GM23338 (cell line): ENCODE measurements around the gene TARBP1. TPM values are rescaled to one million over a fixed set of nuclear protein-coding genes. Genes with fewer than 3 reads are reported as not detected.

Experiments used
- ATAC-seq: fragments of 200-7000 bp; cut with Tn5 transposase; 3 replicates; pipeline ENCODE4 v1.9.1; 2020
- DNase-seq: peaks from one replicate; pipeline ENCODE4 v3.0.0-alpha.2; 2015; ENCODE audit warnings: low spot score
- H2AFZ ChIP-seq: fragments of 200-600 bp; sonication (generic); 2 replicates; pipeline ENCODE4 v1.8.0; 2016; ENCODE audit warnings: antibody characterized with exemption, mild to moderate bottlenecking, moderate library complexity
- H3F3A ChIP-seq: fragments of 200-600 bp; sonication (generic); replicated peaks from 2 replicates; pipeline ENCODE4 v1.8.0; 2017; ENCODE audit warnings: antibody characterized with exemption, mixed run types, low read depth
- H3K27ac ChIP-seq: fragments of 200-600 bp; sonication (generic); 2 replicates; pipeline ENCODE4 v1.6.1; 2016; ENCODE audit warnings: low read depth
- H3K27me3 ChIP-seq: fragments of 200-600 bp; sonication (generic); 2 replicates; pipeline ENCODE4 v1.8.0; 2016; ENCODE audit warnings: mild to moderate bottlenecking, mixed run types, moderate library complexity; ENCODE audit not compliant: insufficient read depth
- H3K36me3 ChIP-seq: fragments of 200-600 bp; sonication (generic); 2 replicates; pipeline ENCODE4 v1.8.0; 2016; ENCODE audit warnings: mild to moderate bottlenecking; ENCODE audit not compliant: insufficient read depth
- H3K4me1 ChIP-seq: fragments of 200-600 bp; sonication (generic); 2 replicates; pipeline ENCODE4 v1.8.0; 2016; ENCODE audit warnings: mild to moderate bottlenecking, moderate library complexity; ENCODE audit not compliant: insufficient read depth
- H3K4me2 ChIP-seq: fragments of 200-600 bp; sonication (generic); 2 replicates; pipeline ENCODE4 v1.7.1; 2017; ENCODE audit warnings: mixed run types
- H3K4me3 ChIP-seq: fragments of 200-600 bp; sonication (generic); 2 replicates; pipeline ENCODE4 v1.6.1; 2016; ENCODE audit warnings: mixed run types
- H3K79me2 ChIP-seq: fragments of 200-600 bp; sonication (generic); replicated peaks from 2 replicates; pipeline ENCODE4 v1.8.0; 2017; ENCODE audit warnings: mild to moderate bottlenecking; ENCODE audit not compliant: insufficient read depth
- H3K9me2 ChIP-seq: fragments of 200-600 bp; sonication (generic); 2 replicates; pipeline ENCODE4 v1.8.0; 2017; ENCODE audit not compliant: insufficient read depth
- H4K20me1 ChIP-seq: fragments of 200-600 bp; sonication (generic); replicated peaks from 2 replicates; pipeline ENCODE4 v1.8.0; 2017; ENCODE audit warnings: mild to moderate bottlenecking; ENCODE audit not compliant: insufficient read depth
- H3K27ac Mint-ChIP-seq: 2 replicates; pipeline ENCODE4 v1.8.0; 2020; ENCODE audit warnings: inconsistent platforms, mild to moderate bottlenecking, moderate library complexity, mixed read lengths
- H3K27me3 Mint-ChIP-seq: 3 replicates; pipeline ENCODE4 v1.8.0; 2022; ENCODE audit warnings: low read depth, mild to moderate bottlenecking, moderate library complexity, mixed read lengths, inconsistent platforms; ENCODE audit not compliant: insufficient read depth, poor library complexity
- H3K36me3 Mint-ChIP-seq: 3 replicates; pipeline ENCODE4 v1.8.0; 2021; ENCODE audit warnings: low read depth, mild to moderate bottlenecking, inconsistent platforms, moderate library complexity, mixed read lengths
- H3K4me1 Mint-ChIP-seq: 3 replicates; pipeline ENCODE4 v1.8.0; 2020; ENCODE audit warnings: mild to moderate bottlenecking, inconsistent platforms, mixed read lengths
- H3K4me3 Mint-ChIP-seq: 3 replicates; pipeline ENCODE4 v1.8.0; 2021; ENCODE audit warnings: moderate library complexity, mild to moderate bottlenecking, inconsistent platforms, mixed read lengths
- H3K9me3 Mint-ChIP-seq: 3 replicates; pipeline ENCODE4 v1.8.0; 2020; ENCODE audit warnings: moderate library complexity, mild to moderate bottlenecking, inconsistent platforms, mixed read lengths
- CREB1 ChIP-seq: fragments of 250-450 bp; sonication (Bioruptor Pico); IDR thresholded peaks from 2 replicates; pipeline ENCODE4 v1.5.0; 2020; ENCODE audit warnings: low read depth, mild to moderate bottlenecking, moderate library complexity
- ETS1 ChIP-seq: IDR thresholded peaks from 2 replicates; pipeline ENCODE4 v1.6.1; 2016; ENCODE audit warnings: antibody characterized with exemption
- EZH2 ChIP-seq: fragments of 200-600 bp; sonication (generic); IDR thresholded peaks from one replicate; pipeline ENCODE4 v1.8.0; 2017; ENCODE audit warnings: antibody characterized with exemption, mild to moderate bottlenecking, low read depth; ENCODE audit not compliant: unreplicated experiment
- EZH2phosphoT487 ChIP-seq: fragments of 200-600 bp; sonication (generic); IDR thresholded peaks from one replicate; pipeline ENCODE4 v1.8.1; 2018; ENCODE audit warnings: antibody characterized with exemption; ENCODE audit not compliant: unreplicated experiment
- JUNB ChIP-seq: IDR thresholded peaks from one replicate; pipeline ENCODE4 v1.6.1; 2016; ENCODE audit warnings: antibody characterized with exemption; ENCODE audit not compliant: unreplicated experiment
- NANOG ChIP-seq: IDR thresholded peaks from 2 replicates; pipeline ENCODE4 v1.6.1; 2016; ENCODE audit warnings: antibody characterized with exemption, borderline replicate concordance
- POLR2AphosphoS5 ChIP-seq: IDR thresholded peaks from 2 replicates; pipeline ENCODE4 v1.6.1; 2016; ENCODE audit warnings: antibody characterized with exemption, low read depth
- STAT1 ChIP-seq: IDR thresholded peaks from one replicate; pipeline ENCODE4 v1.6.1; 2016; ENCODE audit warnings: antibody characterized with exemption; ENCODE audit not compliant: unreplicated experiment
- ZNF114 ChIP-seq: fragments of 250-450 bp; sonication (Bioruptor Pico); IDR thresholded peaks from 2 replicates; pipeline ENCODE4 v1.5.0; 2020; ENCODE audit warnings: mild to moderate bottlenecking, moderate library complexity
- ZNF331 ChIP-seq: fragments of 250-450 bp; sonication (Bioruptor Pico); IDR thresholded peaks from 2 replicates; pipeline ENCODE4 v1.5.0; 2020; ENCODE audit warnings: low read depth, mild to moderate bottlenecking, moderate library complexity
- polyA plus RNA-seq: library from polyadenylated mRNA; unstranded; fragments of >200 nt; fragmentation: Nextera tagmentation; extraction: Ambion mirVana; gene quantifications from 2 replicates; pipeline ENCODE4 v1.2.1, GENCODE V29; 2016
- total RNA-seq: library from RNA; depleted of rRNA; stranded (reverse); fragments of >200 nt; shearing (Covaris generic); gene quantifications from 2 replicates; pipeline ENCODE4 v1.2.3, GENCODE V29; 2014
- TF ChIP-seq, protein P1 (sequence below), 2 experiments: fragments of 200-600 bp in 1 of 2; sonication (generic) in 1 of 2; conservative IDR thresholded peaks; 2 replicates each; pipeline versions ENCODE4 v1.5.1 to v1.6.1; 2016 to 2017; ENCODE audit warnings: antibody characterized with exemption in 2 of 2, low read depth in 2 of 2, mild to moderate bottlenecking in 2 of 2, moderate library complexity in 1 of 2
- TF ChIP-seq, protein P2 (sequence below): IDR thresholded peaks from one replicate; pipeline ENCODE4 v1.6.1; 2018; ENCODE audit warnings: antibody characterized with exemption; ENCODE audit not compliant: unreplicated experiment
- TF ChIP-seq, protein P3 (sequence below): fragments of 250-450 bp; sonication (Bioruptor Pico); IDR thresholded peaks from 2 replicates; pipeline ENCODE4 v1.5.0; 2020; ENCODE audit warnings: mild to moderate bottlenecking, moderate library complexity

TARBP1 gene
- total and polyA plus RNA-seq, 2 experiments from 2014 or later, result 14.9 to 18.8 TPM

DNA sequence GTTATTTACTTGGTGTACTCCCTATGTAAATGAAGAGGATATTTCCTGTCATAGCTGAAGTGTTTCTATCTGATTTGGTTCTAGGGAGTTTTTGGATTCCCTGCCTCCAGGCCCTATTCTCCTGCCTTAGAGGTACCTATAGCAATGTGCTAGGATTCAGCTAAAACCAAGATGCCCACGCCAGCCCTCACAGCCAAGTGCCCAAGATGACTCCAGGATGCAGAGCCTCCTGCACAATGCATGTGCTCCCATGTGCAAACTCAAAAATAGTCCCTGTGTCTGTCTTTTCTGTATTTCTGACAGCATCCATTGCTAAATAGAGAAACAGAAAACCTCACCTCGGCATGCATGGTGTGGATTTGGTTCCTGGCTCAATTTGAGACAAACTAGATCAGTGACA, 887 bp upstream of the TARBP1 start:
- Mint-ChIP-seq H3K27me3 (peaks cover 31% of the 10 kb centered on the region), H3K4me1 (peaks cover 28% of the 10 kb centered on the region), H3K4me3 (no peak overlapping the region), H3K36me3 (no peaks in the 10 kb centered on the region), H3K27ac (no peak overlapping the region), H3K9me3 (no peaks in the 10 kb centered on the region; the same call in 2 of the 3 replicates)
- no peak overlapping the region for H3K4me3 ChIP-seq
- TF ChIP-seq EZH2 (no peak), ZNF331 (CRISPR knock-in tag) (no peak), NANOG (no peak), CREB1 (CRISPR knock-in tag) (no peak), STAT1 (no peak), EZH2phosphoT487 (no peak), ETS1 (no peak), POLR2AphosphoS5 (no peak), JUNB (no peak), ZNF114 (no peak)
- TF ChIP-seq, protein P1, sequence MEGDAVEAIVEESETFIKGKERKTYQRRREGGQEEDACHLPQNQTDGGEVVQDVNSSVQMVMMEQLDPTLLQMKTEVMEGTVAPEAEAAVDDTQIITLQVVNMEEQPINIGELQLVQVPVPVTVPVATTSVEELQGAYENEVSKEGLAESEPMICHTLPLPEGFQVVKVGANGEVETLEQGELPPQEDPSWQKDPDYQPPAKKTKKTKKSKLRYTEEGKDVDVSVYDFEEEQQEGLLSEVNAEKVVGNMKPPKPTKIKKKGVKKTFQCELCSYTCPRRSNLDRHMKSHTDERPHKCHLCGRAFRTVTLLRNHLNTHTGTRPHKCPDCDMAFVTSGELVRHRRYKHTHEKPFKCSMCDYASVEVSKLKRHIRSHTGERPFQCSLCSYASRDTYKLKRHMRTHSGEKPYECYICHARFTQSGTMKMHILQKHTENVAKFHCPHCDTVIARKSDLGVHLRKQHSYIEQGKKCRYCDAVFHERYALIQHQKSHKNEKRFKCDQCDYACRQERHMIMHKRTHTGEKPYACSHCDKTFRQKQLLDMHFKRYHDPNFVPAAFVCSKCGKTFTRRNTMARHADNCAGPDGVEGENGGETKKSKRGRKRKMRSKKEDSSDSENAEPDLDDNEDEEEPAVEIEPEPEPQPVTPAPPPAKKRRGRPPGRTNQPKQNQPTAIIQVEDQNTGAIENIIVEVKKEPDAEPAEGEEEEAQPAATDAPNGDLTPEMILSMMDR (conservative IDR thresholded peaks at IDR 0.05; ENCODE audit: low read depth in 2 of 2), result no peak
- TF ChIP-seq, protein P2, sequence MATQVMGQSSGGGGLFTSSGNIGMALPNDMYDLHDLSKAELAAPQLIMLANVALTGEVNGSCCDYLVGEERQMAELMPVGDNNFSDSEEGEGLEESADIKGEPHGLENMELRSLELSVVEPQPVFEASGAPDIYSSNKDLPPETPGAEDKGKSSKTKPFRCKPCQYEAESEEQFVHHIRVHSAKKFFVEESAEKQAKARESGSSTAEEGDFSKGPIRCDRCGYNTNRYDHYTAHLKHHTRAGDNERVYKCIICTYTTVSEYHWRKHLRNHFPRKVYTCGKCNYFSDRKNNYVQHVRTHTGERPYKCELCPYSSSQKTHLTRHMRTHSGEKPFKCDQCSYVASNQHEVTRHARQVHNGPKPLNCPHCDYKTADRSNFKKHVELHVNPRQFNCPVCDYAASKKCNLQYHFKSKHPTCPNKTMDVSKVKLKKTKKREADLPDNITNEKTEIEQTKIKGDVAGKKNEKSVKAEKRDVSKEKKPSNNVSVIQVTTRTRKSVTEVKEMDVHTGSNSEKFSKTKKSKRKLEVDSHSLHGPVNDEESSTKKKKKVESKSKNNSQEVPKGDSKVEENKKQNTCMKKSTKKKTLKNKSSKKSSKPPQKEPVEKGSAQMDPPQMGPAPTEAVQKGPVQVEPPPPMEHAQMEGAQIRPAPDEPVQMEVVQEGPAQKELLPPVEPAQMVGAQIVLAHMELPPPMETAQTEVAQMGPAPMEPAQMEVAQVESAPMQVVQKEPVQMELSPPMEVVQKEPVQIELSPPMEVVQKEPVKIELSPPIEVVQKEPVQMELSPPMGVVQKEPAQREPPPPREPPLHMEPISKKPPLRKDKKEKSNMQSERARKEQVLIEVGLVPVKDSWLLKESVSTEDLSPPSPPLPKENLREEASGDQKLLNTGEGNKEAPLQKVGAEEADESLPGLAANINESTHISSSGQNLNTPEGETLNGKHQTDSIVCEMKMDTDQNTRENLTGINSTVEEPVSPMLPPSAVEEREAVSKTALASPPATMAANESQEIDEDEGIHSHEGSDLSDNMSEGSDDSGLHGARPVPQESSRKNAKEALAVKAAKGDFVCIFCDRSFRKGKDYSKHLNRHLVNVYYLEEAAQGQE, result no peak
- TF ChIP-seq, protein P3, sequence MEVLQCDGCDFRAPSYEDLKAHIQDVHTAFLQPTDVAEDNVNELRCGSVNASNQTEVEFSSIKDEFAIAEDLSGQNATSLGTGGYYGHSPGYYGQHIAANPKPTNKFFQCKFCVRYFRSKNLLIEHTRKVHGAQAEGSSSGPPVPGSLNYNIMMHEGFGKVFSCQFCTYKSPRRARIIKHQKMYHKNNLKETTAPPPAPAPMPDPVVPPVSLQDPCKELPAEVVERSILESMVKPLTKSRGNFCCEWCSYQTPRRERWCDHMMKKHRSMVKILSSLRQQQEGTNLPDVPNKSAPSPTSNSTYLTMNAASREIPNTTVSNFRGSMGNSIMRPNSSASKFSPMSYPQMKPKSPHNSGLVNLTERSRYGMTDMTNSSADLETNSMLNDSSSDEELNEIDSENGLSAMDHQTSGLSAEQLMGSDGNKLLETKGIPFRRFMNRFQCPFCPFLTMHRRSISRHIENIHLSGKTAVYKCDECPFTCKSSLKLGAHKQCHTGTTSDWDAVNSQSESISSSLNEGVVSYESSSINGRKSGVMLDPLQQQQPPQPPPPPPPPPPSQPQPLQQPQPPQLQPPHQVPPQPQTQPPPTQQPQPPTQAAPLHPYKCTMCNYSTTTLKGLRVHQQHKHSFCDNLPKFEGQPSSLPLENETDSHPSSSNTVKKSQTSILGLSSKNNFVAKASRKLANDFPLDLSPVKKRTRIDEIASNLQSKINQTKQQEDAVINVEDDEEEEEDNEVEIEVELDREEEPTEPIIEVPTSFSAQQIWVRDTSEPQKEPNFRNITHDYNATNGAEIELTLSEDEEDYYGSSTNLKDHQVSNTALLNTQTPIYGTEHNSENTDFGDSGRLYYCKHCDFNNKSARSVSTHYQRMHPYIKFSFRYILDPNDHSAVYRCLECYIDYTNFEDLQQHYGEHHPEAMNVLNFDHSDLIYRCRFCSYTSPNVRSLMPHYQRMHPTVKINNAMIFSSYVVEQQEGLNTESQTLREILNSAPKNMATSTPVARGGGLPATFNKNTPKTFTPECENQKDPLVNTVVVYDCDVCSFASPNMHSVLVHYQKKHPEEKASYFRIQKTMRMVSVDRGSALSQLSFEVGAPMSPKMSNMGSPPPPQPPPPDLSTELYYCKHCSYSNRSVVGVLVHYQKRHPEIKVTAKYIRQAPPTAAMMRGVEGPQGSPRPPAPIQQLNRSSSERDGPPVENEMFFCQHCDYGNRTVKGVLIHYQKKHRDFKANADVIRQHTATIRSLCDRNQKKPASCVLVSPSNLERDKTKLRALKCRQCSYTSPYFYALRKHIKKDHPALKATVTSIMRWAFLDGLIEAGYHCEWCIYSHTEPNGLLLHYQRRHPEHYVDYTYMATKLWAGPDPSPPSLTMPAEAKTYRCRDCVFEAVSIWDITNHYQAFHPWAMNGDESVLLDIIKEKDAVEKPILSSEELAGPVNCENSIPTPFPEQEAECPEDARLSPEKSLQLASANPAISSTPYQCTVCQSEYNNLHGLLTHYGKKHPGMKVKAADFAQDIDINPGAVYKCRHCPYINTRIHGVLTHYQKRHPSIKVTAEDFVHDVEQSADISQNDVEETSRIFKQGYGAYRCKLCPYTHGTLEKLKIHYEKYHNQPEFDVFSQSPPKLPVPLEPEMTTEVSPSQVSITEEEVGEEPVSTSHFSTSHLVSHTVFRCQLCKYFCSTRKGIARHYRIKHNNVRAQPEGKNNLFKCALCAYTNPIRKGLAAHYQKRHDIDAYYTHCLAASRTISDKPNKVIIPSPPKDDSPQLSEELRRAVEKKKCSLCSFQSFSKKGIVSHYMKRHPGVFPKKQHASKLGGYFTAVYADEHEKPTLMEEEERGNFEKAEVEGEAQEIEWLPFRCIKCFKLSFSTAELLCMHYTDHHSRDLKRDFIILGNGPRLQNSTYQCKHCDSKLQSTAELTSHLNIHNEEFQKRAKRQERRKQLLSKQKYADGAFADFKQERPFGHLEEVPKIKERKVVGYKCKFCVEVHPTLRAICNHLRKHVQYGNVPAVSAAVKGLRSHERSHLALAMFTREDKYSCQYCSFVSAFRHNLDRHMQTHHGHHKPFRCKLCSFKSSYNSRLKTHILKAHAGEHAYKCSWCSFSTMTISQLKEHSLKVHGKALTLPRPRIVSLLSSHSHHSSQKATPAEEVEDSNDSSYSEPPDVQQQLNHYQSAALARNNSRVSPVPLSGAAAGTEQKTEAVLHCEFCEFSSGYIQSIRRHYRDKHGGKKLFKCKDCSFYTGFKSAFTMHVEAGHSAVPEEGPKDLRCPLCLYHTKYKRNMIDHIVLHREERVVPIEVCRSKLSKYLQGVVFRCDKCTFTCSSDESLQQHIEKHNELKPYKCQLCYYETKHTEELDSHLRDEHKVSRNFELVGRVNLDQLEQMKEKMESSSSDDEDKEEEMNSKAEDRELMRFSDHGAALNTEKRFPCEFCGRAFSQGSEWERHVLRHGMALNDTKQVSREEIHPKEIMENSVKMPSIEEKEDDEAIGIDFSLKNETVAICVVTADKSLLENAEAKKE (CRISPR knock-in tag), result no peak
- peaks cover 64% of the 10 kb centered on the region for H3K27me3 ChIP-seq
- no peak overlapping the region for H2AFZ ChIP-seq
- DNase-seq (no peak), ATAC-seq (no peak)
- H3K9me2 ChIP-seq, result no peaks in the 10 kb centered on the region
- no peak overlapping the region for H3K4me2 ChIP-seq
- 0 out of 2 replicates have a peak, but pooled peaks cover 3% of the 10 kb centered on the region for H4K20me1 ChIP-seq
- H3K4me1 ChIP-seq, result peaks cover 26% of the 10 kb centered on the region
- peaks cover 28% of the 10 kb centered on the region for H3K79me2 ChIP-seq
- no peak overlapping the region for H3K27ac ChIP-seq
- H3K36me3 ChIP-seq, result no peaks in the 10 kb centered on the region
- H3F3A ChIP-seq, result peaks cover 10% of the 10 kb centered on the region; the same call in 1 of the 2 replicates
